Measurements from ENCODE around the gene SLC41A3. TPM values are rescaled to one million over a fixed set of nuclear protein-coding genes. Genes with fewer than 3 reads are reported as not detected.

SLC41A3 gene
- polyA plus RNA-seq, 3 donors = 2.8 to 18.2 (median 13.6) TPM

DNA sequence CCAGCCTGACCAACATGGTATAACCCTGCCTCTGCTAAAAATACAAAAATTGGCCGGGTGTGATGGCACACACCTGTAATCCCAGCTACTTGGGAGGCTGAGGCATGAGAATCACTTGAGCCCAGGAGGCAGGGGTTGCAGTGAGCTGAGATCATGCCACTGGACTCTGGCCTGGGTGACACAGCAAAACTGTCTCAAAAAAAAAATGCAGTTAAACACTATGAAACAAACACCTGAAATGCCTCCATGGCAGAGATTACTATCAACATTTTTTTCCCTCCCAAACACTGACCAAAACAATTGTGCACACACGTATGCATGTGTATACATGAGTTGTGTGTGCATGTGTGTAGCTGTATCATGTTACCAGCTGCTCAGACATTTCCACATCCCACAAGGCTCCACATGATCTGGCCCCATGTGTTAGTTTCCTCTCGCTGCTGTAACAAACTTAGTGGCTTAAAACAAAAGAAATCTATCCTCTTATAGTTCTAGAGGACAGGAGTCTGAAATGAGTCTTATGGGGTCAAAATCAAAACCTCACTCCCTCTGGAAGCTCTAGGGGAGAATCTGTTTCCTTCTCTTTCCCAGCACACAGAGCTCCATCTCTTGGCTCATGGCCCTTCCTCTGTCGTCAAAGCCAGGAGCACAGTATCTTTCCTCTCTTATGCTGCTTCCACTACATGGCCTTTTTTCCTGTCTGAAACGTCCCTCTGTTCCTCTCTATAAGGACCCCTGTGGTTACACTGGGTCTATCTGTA lies 34.5 kb downstream of the SLC41A3 start:
- no peaks in the 10 kb centered on the region for H3K27me3 ChIP-seq (ENCODE audit: control insufficient read depth in 2 of 2, insufficient read depth in 2 of 2, low read length in 2 of 2)
- no peaks in the 10 kb centered on the region for H4K20me1 ChIP-seq (ENCODE audit: insufficient read depth, low read length)
- TF ChIP-seq, protein P1, sequence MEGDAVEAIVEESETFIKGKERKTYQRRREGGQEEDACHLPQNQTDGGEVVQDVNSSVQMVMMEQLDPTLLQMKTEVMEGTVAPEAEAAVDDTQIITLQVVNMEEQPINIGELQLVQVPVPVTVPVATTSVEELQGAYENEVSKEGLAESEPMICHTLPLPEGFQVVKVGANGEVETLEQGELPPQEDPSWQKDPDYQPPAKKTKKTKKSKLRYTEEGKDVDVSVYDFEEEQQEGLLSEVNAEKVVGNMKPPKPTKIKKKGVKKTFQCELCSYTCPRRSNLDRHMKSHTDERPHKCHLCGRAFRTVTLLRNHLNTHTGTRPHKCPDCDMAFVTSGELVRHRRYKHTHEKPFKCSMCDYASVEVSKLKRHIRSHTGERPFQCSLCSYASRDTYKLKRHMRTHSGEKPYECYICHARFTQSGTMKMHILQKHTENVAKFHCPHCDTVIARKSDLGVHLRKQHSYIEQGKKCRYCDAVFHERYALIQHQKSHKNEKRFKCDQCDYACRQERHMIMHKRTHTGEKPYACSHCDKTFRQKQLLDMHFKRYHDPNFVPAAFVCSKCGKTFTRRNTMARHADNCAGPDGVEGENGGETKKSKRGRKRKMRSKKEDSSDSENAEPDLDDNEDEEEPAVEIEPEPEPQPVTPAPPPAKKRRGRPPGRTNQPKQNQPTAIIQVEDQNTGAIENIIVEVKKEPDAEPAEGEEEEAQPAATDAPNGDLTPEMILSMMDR (IDR thresholded peaks at IDR 0.05) = no peak
- H3K4me2 ChIP-seq (replicated peaks; ENCODE audit: extremely low read depth, low read length, poor library complexity, severe bottlenecking) = no peak overlapping the region
- intact Hi-C loops (cut with micrococcal nuclease) = no loop called here
- H3K27me3 Mint-ChIP-seq (ENCODE audit: low read depth in 3 of 3) = no peaks in the 10 kb centered on the region
- no peak for DNase-seq
- peaks cover 0 to 8% (median 0%) of the 10 kb centered on the region in 7 donors for H3K9me3 Mint-ChIP-seq
- H3K36me3 Mint-ChIP-seq = peaks cover 9 to 11% of the 10 kb centered on the region in 2 donors
- no peak overlapping the region for H3K4me3 ChIP-seq (replicated peaks in 1 of 3; ENCODE audit: low read depth in 2 of 3, low read length in 3 of 3)
- H3K9me3 ChIP-seq (replicated peaks in 1 of 2; ENCODE audit: control insufficient read depth in 1 of 2, insufficient read depth in 1 of 2, low read length in 2 of 2) = no peaks in the 10 kb centered on the region
- no peak overlapping the region for H2AFZ ChIP-seq (ENCODE audit: insufficient read depth, low read depth, low read length, poor library complexity, severe bottlenecking)
- H3K27ac ChIP-seq (ENCODE audit: low read depth in 1 of 2, low read length in 2 of 2) = no peak overlapping the region
- peaks cover 9 to 12% of the 10 kb centered on the region in 2 donors for H3K4me1 ChIP-seq (ENCODE audit: control insufficient read depth in 1 of 2, insufficient read depth in 2 of 2, low read length in 2 of 2)
- 100% methylated on average over 2 of the region's 5 CpGs for WGBS (ENCODE audit: insufficient coverage)
- no peaks in the 10 kb centered on the region for H3K79me2 ChIP-seq (ENCODE audit: insufficient read depth, low read length)
- H3K4me3 Mint-ChIP-seq = no peak overlapping the region
- H3K36me3 ChIP-seq (replicated peaks in 1 of 2; ENCODE audit: control insufficient read depth in 1 of 2, insufficient read depth in 2 of 2, low read length in 2 of 2) = no peaks in the 10 kb centered on the region
- H3K27ac Mint-ChIP-seq = no peak overlapping the region
- no peak overlapping the region for H3K9ac ChIP-seq (ENCODE audit: insufficient read depth, low read length, poor library complexity, severe bottlenecking)
- H3K4me1 Mint-ChIP-seq = peaks cover 14% of the 10 kb centered on the region

GRCh38 chr3:126040386-126040785 lies 43.5 kb downstream of the SLC41A3 start:
- Mint-ChIP-seq H3K9me3 (peaks cover 11 to 29% (median 18%) of the 10 kb centered on the region in 7 donors), H3K27me3 (ENCODE audit: low read depth in 3 of 3) (peaks cover 0 to 1% (median 1%) of the 10 kb centered on the region in 3 donors), H3K27ac (no peak overlapping the region), H3K4me3 (no peak overlapping the region), H3K4me1 (peaks cover 3% of the 10 kb centered on the region), H3K36me3 (peaks cover 14 to 24% of the 10 kb centered on the region in 2 donors)
- Histone ChIP-seq H3K4me1 (ENCODE audit: control insufficient read depth in 1 of 2, insufficient read depth in 2 of 2, low read length in 2 of 2) (no peaks in the 10 kb centered on the region), H3K4me3 (replicated peaks in 1 of 3; ENCODE audit: low read depth in 2 of 3, low read length in 3 of 3) (no peak overlapping the region), H2AFZ (ENCODE audit: insufficient read depth, low read depth, low read length, poor library complexity, severe bottlenecking) (no peak overlapping the region), H3K79me2 (ENCODE audit: insufficient read depth, low read length) (no peaks in the 10 kb centered on the region), H3K27me3 (ENCODE audit: control insufficient read depth in 2 of 2, insufficient read depth in 2 of 2, low read length in 2 of 2) (no peaks in the 10 kb centered on the region), H3K4me2 (replicated peaks; ENCODE audit: extremely low read depth, low read length, poor library complexity, severe bottlenecking) (no peak overlapping the region), H3K36me3 (replicated peaks in 1 of 2; ENCODE audit: control insufficient read depth in 1 of 2, insufficient read depth in 2 of 2, low read length in 2 of 2) (no peaks in the 10 kb centered on the region), H3K9me3 (replicated peaks in 1 of 2; ENCODE audit: control insufficient read depth in 1 of 2, insufficient read depth in 1 of 2, low read length in 2 of 2) (peaks cover 0 to 16% of the 10 kb centered on the region in 2 donors), H3K27ac (ENCODE audit: low read depth in 1 of 2, low read length in 2 of 2) (no peak overlapping the region), H3K9ac (ENCODE audit: insufficient read depth, low read length, poor library complexity, severe bottlenecking) (no peak overlapping the region), H4K20me1 (ENCODE audit: insufficient read depth, low read length) (no peaks in the 10 kb centered on the region)
- DNase-seq = no peak
- WGBS (ENCODE audit: insufficient coverage) = 93% methylated on average over 4 of the region's 4 CpGs
- intact Hi-C loops (cut with micrococcal nuclease) = no loop called here
- TF ChIP-seq, protein P1 (IDR thresholded peaks at IDR 0.05) = no peak
